Effector CD4-positive, alpha-beta T cell (primary cell): ENCODE measurements around the gene SPATC1L.
"Not testable (repeated sequence)": the region's sequence is repeated elsewhere in the genome, so short reads cannot be mapped to it uniquely, and the experiment has no call there.

Experiments used
- DNase-seq: peaks from one replicate; pipeline ENCODE4 v3.0.0-alpha.2; 2020

Gene SPATC1L

DNA sequence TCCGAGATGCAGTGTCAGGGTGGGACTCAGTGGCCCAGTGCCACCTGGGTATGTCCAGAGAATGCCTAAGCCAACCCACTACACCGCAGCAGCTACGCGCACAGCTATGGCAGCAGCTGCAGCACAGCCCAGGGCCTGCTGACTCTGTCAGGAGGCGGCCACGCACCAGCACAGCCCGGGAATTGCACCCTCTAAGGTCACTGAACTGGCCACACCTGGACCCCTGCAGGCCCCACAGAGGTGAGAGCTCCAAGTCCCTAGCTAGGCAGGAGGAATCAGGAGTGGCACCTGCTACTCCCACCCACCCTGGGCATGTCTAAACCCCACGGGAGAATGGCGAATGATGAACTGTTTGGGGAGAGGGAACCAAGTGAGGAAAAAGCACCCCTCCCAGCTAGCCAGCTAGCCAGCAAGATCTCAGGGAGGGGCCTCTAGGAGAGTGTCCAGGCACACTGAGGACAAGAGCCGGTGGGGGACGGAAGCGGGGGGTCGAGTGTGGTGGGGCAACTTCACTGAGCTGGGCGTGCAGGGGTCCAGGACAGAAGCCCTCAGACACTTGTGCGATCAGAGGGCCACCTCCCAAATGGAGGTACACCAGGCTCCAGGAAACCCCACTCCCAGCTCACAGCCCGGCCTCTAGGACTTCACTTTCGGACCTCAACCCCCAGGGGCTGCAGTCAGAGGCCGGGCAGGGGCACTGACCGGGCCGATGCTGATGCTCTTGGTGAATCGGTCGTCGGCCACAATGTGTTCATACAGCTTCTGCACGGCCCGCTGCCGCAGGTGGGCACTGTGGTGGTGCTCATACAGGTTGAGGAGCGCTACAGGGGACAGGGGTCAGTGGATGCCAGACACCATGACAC lies 30.4 kb upstream of the SPATC1L start:
- no peak for DNase-seq

DNA sequence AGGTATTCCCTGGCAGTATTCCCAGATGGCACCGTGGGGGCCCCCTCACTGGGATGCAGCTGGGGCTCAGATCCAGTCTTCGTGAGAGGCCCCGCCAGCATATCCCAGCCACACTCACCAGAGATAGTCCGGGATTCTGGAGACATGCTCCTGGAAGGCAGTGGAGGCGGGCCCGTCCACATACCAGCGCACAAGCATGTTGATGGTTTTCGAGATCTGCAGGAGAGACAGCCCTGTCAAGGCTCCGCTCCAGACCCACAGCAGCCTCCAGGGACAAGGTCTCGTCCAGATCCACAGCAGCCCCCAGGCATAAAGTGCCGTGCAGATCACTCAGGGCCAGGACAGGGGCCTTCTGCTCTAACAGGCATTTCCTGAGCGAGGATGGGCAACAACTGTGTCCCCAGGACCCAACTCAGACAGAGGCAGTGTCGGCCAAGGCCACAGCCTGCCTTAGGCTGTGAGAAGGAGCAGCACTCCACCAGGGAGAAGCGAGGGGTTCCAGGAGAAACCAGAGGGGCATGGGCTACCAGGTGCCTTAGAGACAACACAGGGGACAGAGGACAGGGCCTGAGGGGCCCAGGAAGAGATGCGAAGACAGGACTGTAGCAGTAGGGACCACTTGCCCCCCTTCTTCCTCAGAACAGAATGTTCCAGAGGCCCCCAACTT lies 29.5 kb upstream of the SPATC1L start:
- DNase-seq = no peak

DNA sequence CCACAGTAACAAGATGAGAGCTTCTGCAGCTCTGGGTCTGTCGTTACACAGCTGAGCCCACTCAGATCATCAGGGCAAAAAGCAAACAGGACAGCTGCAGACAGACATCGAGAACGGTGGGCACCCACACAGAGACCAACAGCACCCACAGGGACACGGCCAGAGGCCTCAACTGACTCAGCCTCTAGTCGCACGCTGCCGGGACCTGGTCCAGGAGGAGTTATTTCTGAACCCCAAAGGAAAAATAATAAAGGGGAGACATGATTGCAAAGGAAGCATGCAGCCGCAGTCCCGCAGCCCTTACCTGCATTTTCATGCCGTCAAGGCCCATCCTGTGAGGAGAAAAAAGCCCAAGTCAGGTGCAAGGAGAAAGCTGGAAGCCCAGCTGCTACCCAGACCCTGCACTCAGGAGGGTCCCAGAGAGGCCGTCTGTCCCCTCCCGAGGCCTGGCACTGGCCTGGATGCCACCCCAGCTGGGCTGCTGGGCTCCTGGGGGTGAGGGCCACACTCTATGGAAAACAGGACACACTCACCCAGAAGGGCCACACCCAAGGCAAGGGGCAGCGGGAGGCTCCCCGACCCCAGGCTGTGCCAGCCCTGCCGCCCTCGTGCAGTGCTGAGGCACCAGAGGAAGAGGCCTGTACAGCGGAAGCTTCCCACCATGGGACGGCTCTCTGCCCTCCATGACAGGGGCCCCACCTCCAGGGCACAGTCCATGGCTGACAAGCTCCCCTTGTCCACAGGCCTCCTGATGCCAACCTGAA lies 28.6 kb upstream of the SPATC1L start:
- DNase-seq = no peak

DNA sequence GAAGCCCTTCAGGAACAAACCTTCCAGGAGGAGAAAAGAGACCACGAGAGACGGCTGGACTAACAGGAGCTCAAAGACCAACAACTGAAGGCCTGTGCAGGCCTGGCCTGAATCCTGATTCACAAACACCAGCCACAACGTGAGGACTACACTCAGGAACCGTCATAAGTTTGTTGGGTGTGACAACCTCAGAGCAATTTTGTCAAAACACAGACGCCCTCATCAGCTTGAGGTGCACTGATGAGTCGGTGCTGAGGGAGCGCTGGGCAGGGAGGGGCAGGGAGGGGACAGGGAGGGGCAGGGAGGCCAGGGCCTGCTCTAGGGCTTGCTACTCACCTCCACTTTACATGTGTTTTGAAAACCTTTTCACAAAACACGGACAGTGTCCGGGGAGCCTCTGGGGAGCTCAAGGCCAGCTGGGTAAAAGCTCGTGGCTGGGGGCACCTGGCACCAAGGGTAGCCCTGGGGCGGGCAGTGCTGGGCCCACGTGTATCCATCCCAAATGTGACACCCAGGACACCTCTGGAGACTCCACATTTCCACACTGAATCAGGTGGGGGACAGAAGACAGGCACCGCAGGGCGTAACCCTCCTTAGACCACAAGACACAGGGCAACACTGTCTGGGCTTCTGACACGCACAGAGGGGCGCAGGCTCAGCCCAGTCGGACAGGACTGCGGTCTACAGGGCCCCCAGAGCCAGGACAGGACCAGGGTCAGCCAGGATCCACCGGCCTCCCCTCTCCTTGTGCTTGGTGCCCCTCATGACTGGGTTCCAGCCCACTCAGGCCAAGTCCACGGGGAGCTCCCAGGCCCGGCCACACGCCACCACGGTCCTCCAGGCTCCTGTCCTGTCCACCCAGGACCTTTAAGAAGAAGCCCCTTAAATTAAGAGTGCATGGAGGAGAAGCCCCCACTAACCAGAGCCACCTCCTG lies 27.8 kb upstream of the SPATC1L start:
- DNase-seq = no peak

DNA sequence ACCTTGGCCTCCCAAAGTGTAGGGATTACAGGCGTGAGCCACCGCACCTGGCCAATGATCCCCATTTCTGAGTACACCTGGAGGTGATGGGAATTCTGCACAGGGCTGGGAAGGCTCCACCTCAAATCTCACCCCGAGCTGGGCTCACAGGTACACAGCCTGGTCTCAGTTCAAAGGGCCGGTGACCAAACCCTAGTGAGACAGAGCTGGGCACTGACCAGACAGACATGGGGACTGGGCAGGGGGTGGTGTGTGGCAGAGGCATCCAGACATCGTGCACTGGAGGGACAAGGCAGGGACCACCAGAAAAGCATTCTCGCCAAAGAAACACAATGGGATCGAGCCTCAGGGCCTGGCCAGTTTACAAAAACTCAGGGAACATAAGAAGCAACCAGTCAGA lies 27.1 kb upstream of the SPATC1L start:
- DNase-seq = no peak

DNA sequence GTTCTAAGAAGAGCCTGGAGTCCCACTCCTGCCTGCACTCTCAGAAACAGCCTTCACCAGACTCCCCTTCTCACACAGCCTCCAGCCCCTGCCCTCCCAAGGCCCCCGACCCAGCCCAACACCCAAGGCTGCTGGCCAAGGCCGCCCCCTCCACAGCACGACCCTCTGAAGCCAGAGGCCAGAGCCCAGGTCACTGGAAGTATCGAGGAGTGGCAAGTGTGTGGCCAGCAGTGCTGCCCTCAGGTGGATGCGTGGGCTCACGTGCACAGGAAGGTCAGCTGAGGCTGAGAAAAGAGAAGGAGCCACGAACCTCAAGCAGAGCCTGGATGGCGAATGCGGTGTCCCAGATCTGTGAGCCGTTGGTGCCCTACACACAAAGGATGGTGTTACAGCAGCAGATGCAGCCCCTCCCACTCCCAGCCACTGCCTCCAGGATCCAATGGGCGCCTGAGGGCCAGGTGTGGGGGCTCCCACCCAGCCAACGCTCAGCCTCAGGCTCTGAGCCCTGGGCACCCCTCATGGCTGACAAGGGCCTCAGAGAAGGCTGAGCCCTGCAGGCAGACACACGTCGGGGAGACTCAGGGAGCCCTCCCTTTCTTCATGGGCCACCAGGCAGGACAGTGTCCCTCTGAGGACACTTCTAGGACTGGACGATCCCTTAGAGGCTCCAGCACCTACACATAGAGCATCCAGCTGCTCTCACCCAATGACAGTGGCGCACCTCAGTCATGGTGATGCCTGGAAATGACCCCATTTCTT lies 26.3 kb upstream of the SPATC1L start:
- no peak for DNase-seq

DNA sequence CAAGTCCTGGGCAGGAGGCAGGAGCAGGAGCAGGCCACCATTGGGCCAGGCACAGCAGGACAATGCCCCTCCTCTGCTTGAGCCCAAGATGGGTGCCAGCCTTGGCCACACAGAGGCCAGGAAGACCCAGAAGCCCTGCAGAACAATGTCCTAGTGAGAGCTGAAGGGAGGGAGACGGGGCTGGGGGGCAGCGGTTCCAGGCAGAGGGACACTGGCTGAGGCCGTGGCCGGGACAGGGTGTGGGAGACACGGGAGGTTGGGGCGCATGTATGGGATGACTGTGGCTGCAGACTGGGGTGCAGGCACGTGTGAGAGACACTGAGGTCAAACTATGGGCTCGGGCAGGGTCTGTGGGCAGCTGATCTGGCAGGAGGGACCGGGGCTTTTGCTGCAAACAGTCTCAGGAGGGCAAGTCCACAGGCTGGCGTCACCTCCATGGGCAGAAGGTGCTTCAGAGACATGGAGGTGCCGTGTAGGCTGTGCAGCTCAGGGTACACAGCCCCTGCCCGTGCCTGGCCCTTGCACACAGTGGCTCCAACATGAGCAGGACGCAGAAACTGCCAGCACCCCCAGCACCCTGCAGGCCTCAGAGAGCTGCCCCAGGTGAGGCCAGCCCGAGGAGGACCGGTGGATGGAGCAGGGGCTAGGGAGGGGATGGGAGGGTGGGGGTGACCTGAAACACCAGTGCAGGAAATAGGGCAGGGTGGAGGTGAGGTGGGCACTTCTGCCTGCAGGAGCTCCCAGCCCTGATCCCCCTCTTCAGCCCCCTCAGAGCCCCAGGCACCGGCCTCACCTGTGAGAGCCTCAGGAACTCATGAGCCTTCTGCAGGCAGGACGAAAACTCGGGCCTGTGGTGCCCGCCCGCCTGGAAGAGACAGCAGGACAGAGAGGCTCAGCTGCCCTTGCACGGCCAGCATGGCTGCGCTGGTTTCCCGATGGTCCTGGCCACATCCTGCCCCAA lies 24.8 kb upstream of the SPATC1L start:
- DNase-seq = no peak

DNA sequence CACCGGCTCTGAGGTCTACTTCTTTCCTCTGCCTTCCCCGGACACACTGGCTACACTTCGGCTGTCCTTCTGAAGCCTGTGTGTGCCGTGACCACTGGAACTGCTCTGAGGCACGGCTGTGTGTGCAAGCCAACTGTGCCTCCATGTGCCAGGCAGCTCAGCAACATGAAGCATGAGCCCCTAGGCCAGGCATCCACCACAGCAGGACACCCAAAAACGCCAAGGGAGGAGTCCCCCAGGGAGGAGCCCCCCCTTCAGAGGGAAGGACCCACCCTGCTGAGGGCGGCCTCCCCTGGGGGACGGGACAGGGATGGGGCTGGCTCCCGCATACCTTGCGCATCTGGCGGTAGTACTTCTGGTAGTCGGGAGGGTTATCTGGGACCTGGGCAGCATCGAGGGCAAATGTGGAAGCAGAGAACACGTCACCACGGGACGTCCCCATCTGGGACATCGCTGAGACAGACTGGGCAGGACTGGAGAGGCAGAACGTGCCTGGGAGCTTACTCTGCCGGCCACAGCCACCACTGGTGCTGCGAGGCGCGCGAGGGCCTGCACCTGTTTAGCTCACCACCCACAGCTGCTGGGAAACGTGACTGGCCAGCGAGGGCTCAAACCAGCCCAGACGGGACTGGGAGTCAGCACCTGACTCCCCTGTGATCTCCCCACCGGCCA lies 23.8 kb upstream of the SPATC1L start:
- DNase-seq = no peak

DNA sequence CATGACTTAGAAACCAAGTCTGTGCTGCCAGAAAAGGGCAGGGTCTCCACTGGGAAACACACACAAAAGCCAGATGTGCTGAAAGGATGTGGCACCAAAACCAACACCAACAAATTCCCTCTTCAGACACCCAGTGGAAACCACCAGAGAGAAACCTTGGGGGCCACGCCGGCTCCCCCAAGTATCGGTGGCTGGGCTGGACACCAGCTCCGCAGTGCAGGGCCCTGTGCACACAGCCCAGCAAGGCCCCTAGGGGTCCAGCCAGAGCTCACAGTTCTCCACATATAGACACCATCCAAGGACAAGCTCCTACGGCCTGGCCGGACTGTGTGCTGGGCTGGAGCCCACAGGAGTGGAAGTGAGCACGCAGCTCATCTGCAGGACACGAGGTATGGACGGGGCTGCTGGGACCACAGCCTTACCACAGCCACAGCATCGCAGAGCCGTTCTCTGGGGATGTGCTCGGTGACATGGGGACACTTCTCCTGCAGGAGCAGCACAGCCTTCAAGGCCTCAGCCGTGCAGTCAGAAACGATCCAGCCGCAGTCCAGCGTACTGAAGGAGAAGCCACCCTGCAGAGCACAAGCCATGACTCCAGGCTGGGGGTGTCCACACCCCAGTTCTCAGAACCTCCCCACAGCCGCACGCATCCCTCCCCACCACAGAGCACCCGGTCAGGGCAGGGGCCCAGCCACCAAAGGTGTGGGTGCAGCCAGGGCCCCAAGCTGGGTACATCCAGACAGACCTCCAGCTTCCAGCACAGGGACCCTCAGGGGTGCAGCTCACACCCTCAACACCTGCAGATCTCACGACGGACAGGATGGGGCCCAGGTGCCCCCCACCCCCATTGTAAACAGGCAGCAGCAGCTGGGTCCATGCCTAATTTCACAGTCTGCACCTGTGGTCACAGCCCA lies 23.0 kb upstream of the SPATC1L start:
- DNase-seq = no peak

DNA sequence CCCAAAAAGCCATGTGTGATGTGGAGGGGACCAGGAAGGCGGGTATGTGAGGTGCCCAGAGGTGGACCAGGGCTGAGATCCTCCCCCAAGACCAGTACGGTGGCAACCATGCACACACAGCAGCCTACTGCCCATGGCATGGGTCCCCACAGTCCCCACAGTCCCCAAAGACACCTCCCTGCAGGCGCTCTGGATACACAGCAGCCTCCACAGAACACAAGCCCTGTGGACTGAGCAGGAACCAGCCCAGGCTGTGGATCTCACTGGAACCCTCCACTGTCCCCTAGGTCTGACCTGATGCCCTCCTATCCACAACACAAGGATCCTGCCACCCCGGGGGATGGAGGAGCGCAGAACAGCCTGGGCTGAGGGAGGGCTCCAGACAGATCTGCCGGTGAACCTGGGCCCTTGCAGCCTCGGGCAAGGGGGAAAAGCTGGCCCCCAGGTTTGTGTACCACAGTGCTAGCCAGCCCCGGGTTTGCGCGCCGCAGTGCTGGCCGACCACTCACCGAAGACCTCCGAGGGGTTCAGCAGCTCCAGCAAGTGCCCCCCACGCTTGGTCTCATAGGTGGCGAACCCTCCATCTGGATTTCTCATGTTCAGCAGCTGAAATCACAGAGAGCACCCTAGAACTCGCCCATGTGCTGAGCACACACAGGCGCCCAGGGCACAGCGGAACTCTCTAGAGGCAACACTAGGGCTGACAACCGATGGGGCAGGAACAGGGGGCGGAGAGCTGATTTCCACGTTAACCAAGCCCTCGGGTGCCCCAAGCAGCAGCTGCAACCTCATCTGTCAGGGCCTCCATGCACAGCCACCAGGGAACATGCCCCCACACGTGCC lies 22.1 kb upstream of the SPATC1L start:
- no peak for DNase-seq

DNA sequence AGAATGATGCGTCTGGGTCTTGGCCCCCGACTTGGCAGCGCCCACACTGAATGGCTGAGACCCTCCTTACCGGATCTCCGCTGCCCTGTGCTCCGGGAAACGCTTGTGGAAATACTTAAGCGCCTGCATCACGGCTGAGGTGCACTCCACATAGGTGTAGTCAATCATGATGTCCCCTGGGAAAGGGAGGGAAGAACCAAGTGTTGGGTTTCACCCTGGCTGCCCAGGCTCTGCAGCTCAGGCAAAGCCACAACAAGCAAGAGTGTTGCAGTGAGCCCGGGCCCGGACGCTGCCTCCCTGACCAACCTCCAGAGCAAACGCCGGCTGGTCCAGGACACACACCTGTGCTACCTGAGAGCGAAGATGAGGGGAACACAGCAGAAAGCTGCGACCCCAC lies 21.5 kb upstream of the SPATC1L start:
- DNase-seq = no peak

DNA sequence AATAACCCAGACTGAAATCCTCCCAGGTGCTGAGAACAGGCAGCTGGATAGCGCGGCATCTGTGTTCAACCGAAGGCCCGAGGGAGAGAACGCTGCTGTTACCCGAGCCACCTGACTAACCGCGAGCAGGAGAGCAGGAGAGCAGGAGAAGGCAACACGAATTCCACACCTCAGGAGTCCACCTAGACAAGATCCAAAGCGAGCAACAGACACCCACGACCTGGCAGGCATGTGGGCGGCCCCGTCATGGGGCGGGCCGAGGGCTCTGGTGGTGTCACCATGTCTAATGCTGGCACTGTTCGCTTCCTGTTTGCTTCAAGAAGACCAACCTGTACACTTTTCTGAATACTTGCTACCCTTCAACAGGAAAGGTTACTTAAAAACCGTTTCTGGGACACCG lies 20.9 kb upstream of the SPATC1L start:
- DNase-seq = no peak

DNA sequence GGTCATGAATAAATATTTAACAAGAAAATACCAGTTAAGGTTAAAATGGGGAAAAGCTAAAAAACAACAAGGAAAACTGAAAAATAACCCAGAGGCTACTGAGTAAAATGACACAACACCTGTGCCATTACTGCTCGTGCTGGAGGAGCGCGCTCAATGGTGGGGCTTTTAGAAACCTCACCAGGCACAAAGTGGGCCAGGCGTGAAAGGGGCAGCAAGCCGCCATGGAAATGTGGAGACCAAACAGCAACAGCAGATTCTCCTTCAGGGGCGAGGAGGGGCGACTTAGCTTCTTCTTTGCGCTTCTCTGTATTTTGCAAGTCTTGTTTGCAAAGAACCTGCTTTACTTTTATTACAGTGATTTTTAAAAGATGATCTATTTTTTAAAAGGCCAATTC lies 18.9 kb upstream of the SPATC1L start:
- no peak for DNase-seq

DNA sequence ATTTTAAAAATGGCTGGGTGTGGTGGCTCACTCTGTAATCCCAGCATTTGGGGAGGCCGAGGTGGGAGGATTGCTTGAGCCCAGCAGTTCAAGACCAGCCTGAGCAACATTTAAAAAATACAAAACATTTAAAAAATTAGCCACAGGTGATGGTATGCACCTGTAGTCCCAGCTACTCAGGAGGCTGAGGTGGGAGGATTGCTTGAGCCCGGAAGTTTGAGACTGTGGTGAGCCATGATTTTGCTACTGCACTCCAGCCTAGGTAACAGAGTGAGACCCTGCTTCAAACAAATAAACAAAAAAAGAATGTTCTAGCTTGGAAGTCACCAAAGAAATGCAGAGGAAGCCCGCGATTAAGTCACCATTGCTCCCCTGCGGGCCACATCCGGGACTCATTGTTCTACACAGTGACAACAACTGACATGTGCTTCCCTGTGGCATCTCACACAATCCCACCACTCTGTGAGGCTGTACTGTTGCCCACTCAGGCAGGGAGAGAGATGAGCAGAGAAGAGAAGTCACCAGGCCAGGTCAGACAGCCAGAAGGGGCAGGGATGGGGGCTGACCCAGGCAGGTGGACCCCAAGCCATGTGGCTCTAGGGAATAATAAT lies 18.4 kb upstream of the SPATC1L start:
- no peak for DNase-seq

DNA sequence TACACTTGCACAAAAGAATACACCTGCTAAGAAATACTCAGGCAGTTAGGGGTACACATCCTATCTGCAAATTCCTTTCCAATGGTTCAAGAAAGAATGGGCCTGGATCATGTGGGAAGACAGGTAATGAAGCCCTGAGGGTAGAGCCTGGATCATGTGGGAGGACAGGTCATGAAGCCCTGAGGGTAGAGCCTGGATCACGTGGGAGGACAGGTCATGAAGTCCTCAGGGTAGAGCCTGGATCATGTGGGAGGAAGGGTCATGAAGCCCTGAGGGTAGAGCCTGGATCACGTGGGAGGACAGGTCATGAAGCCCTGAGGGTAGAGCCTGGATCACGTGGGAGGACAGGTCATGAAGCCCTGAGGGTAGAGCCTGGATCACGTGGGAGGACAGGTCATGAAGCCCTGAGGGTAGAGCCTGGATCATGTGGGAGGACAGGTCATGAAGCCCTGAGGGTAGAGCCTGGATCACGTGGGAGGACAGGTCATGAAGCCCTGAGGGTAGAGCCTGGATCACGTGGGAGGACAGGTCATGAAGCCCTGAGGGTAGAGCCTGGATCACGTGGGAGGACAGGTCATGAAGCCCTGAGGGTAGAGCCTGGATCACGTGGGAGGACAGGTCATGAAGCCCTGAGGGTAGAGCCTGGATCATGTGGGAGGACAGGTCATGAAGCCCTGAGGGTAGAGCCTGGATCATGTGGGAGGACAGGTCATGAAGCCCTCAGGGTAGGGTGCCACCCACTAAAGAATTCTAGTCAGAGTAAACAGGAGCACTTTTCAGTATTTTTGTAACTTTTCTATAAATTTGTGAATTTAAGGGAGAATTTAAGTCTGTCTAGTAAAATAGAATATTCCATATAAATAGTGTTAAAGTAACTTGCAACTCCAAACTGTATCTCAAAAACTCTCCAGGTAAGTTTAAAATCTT lies 16.9 kb upstream of the SPATC1L start:
- DNase-seq = not testable (repeated sequence)
